GM19455 (cell line): ENCODE measurements around the gene THOC3.
"Not testable (repeated sequence)": the region's sequence is repeated elsewhere in the genome, so short reads cannot be mapped to it uniquely, and the experiment has no call there.

Experiments
- ATAC-seq: cut with Tn5 transposase; IDR thresholded peaks from one replicate; pipeline ENCODE4 v1.9.1; 2021; ENCODE audit not compliant: unreplicated experiment

THOC3 gene

GRCh38 chr5:175940632-175941031 is 27.5 kb downstream of the THOC3 start:
- not testable (repeated sequence) for ATAC-seq

GRCh38 chr5:175938489-175938888 is 29.6 kb downstream of the THOC3 start:
- ATAC-seq: not testable (repeated sequence)

GRCh38 chr5:175928752-175929151 is 39.4 kb downstream of the THOC3 start:
- not testable (repeated sequence) for ATAC-seq

GRCh38 chr5:175925106-175925505 is 43.0 kb downstream of the THOC3 start:
- not testable (repeated sequence) for ATAC-seq

- no peak for ATAC-seq
Observed at GRCh38 chr5:175922192-175922885, 45.8 kb downstream of the THOC3 start.

- no peak for ATAC-seq
Observed at GRCh38 chr5:175921061-175921730, 46.9 kb downstream of the THOC3 start.

GRCh38 chr5:175920231-175920811 is 47.8 kb downstream of the THOC3 start:
- ATAC-seq: no peak

GRCh38 chr5:175915066-175916037 is 52.8 kb downstream of the THOC3 start:
- ATAC-seq: not testable (repeated sequence)

- not testable (repeated sequence) for ATAC-seq
Observed at GRCh38 chr5:175913835-175914672, 54.1 kb downstream of the THOC3 start.

GRCh38 chr5:175910072-175910471 is 58.0 kb downstream of the THOC3 start:
- not testable (repeated sequence) for ATAC-seq
